HL-60 (cell line): ENCODE data around the gene NCAPD3.

ENCODE experiments used
- GABPA ChIP-seq: IDR thresholded peaks from 2 replicates; pipeline ENCODE4 v1.6.1; 2012; ENCODE audit warnings: low read depth
- REST ChIP-seq: IDR thresholded peaks from 2 replicates; pipeline ENCODE4 v1.6.1; 2012; ENCODE audit warnings: low read depth; ENCODE audit not compliant: insufficient replicate concordance
- TF ChIP-seq, protein P1 (sequence below): IDR thresholded peaks from one replicate; pipeline ENCODE4 v1.5.1; 2011; ENCODE audit warnings: low read length, control low read depth, inconsistent platforms; ENCODE audit not compliant: insufficient read depth

- TF ChIP-seq, protein P1, sequence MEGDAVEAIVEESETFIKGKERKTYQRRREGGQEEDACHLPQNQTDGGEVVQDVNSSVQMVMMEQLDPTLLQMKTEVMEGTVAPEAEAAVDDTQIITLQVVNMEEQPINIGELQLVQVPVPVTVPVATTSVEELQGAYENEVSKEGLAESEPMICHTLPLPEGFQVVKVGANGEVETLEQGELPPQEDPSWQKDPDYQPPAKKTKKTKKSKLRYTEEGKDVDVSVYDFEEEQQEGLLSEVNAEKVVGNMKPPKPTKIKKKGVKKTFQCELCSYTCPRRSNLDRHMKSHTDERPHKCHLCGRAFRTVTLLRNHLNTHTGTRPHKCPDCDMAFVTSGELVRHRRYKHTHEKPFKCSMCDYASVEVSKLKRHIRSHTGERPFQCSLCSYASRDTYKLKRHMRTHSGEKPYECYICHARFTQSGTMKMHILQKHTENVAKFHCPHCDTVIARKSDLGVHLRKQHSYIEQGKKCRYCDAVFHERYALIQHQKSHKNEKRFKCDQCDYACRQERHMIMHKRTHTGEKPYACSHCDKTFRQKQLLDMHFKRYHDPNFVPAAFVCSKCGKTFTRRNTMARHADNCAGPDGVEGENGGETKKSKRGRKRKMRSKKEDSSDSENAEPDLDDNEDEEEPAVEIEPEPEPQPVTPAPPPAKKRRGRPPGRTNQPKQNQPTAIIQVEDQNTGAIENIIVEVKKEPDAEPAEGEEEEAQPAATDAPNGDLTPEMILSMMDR: no peak
- TF ChIP-seq GABPA (no peak), REST (no peak)
Observed at GRCh38 chr11:134153147-134153905, 70.4 kb downstream of the NCAPD3 start.
